GM23338 (cell line): Measurements from ENCODE around the gene CENPP. TPM values are rescaled to one million over a fixed set of nuclear protein-coding genes. Genes with fewer than 3 reads are reported as not detected.

ENCODE experiments used
- ATAC-seq: fragments of 200-7000 bp; cut with Tn5 transposase; 3 replicates; pipeline ENCODE4 v1.9.1; 2020
- DNase-seq: peaks from one replicate; pipeline ENCODE4 v3.0.0-alpha.2; 2015; ENCODE audit warnings: low spot score
- H2AFZ ChIP-seq: fragments of 200-600 bp; sonication (generic); 2 replicates; pipeline ENCODE4 v1.8.0; 2016; ENCODE audit warnings: antibody characterized with exemption, mild to moderate bottlenecking, moderate library complexity
- H3F3A ChIP-seq: fragments of 200-600 bp; sonication (generic); replicated peaks from 2 replicates; pipeline ENCODE4 v1.8.0; 2017; ENCODE audit warnings: antibody characterized with exemption, mixed run types, low read depth
- H3K27ac ChIP-seq: fragments of 200-600 bp; sonication (generic); 2 replicates; pipeline ENCODE4 v1.6.1; 2016; ENCODE audit warnings: low read depth
- H3K27me3 ChIP-seq: fragments of 200-600 bp; sonication (generic); 2 replicates; pipeline ENCODE4 v1.8.0; 2016; ENCODE audit warnings: mild to moderate bottlenecking, mixed run types, moderate library complexity; ENCODE audit not compliant: insufficient read depth
- H3K36me3 ChIP-seq: fragments of 200-600 bp; sonication (generic); 2 replicates; pipeline ENCODE4 v1.8.0; 2016; ENCODE audit warnings: mild to moderate bottlenecking; ENCODE audit not compliant: insufficient read depth
- H3K4me1 ChIP-seq: fragments of 200-600 bp; sonication (generic); 2 replicates; pipeline ENCODE4 v1.8.0; 2016; ENCODE audit warnings: mild to moderate bottlenecking, moderate library complexity; ENCODE audit not compliant: insufficient read depth
- H3K4me2 ChIP-seq: fragments of 200-600 bp; sonication (generic); 2 replicates; pipeline ENCODE4 v1.7.1; 2017; ENCODE audit warnings: mixed run types
- H3K4me3 ChIP-seq: fragments of 200-600 bp; sonication (generic); 2 replicates; pipeline ENCODE4 v1.6.1; 2016; ENCODE audit warnings: mixed run types
- H3K79me2 ChIP-seq: fragments of 200-600 bp; sonication (generic); replicated peaks from 2 replicates; pipeline ENCODE4 v1.8.0; 2017; ENCODE audit warnings: mild to moderate bottlenecking; ENCODE audit not compliant: insufficient read depth
- H3K9me2 ChIP-seq: fragments of 200-600 bp; sonication (generic); 2 replicates; pipeline ENCODE4 v1.8.0; 2017; ENCODE audit not compliant: insufficient read depth
- H4K20me1 ChIP-seq: fragments of 200-600 bp; sonication (generic); replicated peaks from 2 replicates; pipeline ENCODE4 v1.8.0; 2017; ENCODE audit warnings: mild to moderate bottlenecking; ENCODE audit not compliant: insufficient read depth
- H3K27ac Mint-ChIP-seq: 2 replicates; pipeline ENCODE4 v1.8.0; 2020; ENCODE audit warnings: inconsistent platforms, mild to moderate bottlenecking, moderate library complexity, mixed read lengths
- H3K27me3 Mint-ChIP-seq: 3 replicates; pipeline ENCODE4 v1.8.0; 2022; ENCODE audit warnings: low read depth, mild to moderate bottlenecking, moderate library complexity, mixed read lengths, inconsistent platforms; ENCODE audit not compliant: insufficient read depth, poor library complexity
- H3K36me3 Mint-ChIP-seq: 3 replicates; pipeline ENCODE4 v1.8.0; 2021; ENCODE audit warnings: low read depth, mild to moderate bottlenecking, inconsistent platforms, moderate library complexity, mixed read lengths
- H3K4me1 Mint-ChIP-seq: 3 replicates; pipeline ENCODE4 v1.8.0; 2020; ENCODE audit warnings: mild to moderate bottlenecking, inconsistent platforms, mixed read lengths
- H3K4me3 Mint-ChIP-seq: 3 replicates; pipeline ENCODE4 v1.8.0; 2021; ENCODE audit warnings: moderate library complexity, mild to moderate bottlenecking, inconsistent platforms, mixed read lengths
- H3K9me3 Mint-ChIP-seq: 3 replicates; pipeline ENCODE4 v1.8.0; 2020; ENCODE audit warnings: moderate library complexity, mild to moderate bottlenecking, inconsistent platforms, mixed read lengths
- ZNF331 ChIP-seq: fragments of 250-450 bp; sonication (Bioruptor Pico); IDR thresholded peaks from 2 replicates; pipeline ENCODE4 v1.5.0; 2020; ENCODE audit warnings: low read depth, mild to moderate bottlenecking, moderate library complexity
- polyA plus RNA-seq: library from polyadenylated mRNA; unstranded; fragments of >200 nt; fragmentation: Nextera tagmentation; extraction: Ambion mirVana; gene quantifications from 2 replicates; pipeline ENCODE4 v1.2.1, GENCODE V29; 2016
- total RNA-seq: library from RNA; depleted of rRNA; stranded (reverse); fragments of >200 nt; shearing (Covaris generic); gene quantifications from 2 replicates; pipeline ENCODE4 v1.2.3, GENCODE V29; 2014
- TF ChIP-seq, protein P1 (sequence below): fragments of 250-450 bp; sonication (Bioruptor Pico); IDR thresholded peaks from 2 replicates; pipeline ENCODE4 v1.5.0; 2020; ENCODE audit warnings: mild to moderate bottlenecking, moderate library complexity
- TF ChIP-seq, protein P2 (sequence below): IDR thresholded peaks from 2 replicates; pipeline ENCODE4 v1.6.1; 2016; ENCODE audit warnings: antibody characterized with exemption
- TF ChIP-seq, protein P3 (sequence below): IDR thresholded peaks from one replicate; pipeline ENCODE4 v1.6.1; 2018; ENCODE audit warnings: antibody characterized with exemption; ENCODE audit not compliant: unreplicated experiment

CENPP gene
- total and polyA plus RNA-seq, 2 experiments from 2014 or later, result 11.0 to 12.6 TPM

DNA sequence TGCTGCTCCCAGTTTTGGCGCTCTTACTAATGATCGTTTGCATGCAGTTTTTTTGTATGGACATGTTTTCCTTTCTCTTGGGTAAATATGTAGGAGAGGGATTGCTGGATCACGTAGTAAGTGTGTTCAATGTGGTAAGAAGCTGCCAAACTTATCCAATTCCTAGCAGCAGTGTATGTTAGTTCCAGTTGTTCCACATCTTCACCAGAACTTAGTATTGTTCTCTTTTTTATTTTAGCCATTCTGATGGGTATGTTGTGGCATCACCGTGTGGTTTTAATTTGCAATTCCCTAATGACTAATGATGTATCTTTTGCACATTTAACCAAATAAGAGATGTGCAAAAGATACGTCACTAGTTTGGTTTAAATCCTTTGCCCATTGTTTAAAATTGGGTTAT lies 278.2 kb downstream of the CENPP start:
- H3K9me2 ChIP-seq, result no peaks in the 10 kb centered on the region; the same call in 1 of the 2 replicates
- no peak for TF ChIP-seq ZNF331 (CRISPR knock-in tag)
- TF ChIP-seq, protein P1, sequence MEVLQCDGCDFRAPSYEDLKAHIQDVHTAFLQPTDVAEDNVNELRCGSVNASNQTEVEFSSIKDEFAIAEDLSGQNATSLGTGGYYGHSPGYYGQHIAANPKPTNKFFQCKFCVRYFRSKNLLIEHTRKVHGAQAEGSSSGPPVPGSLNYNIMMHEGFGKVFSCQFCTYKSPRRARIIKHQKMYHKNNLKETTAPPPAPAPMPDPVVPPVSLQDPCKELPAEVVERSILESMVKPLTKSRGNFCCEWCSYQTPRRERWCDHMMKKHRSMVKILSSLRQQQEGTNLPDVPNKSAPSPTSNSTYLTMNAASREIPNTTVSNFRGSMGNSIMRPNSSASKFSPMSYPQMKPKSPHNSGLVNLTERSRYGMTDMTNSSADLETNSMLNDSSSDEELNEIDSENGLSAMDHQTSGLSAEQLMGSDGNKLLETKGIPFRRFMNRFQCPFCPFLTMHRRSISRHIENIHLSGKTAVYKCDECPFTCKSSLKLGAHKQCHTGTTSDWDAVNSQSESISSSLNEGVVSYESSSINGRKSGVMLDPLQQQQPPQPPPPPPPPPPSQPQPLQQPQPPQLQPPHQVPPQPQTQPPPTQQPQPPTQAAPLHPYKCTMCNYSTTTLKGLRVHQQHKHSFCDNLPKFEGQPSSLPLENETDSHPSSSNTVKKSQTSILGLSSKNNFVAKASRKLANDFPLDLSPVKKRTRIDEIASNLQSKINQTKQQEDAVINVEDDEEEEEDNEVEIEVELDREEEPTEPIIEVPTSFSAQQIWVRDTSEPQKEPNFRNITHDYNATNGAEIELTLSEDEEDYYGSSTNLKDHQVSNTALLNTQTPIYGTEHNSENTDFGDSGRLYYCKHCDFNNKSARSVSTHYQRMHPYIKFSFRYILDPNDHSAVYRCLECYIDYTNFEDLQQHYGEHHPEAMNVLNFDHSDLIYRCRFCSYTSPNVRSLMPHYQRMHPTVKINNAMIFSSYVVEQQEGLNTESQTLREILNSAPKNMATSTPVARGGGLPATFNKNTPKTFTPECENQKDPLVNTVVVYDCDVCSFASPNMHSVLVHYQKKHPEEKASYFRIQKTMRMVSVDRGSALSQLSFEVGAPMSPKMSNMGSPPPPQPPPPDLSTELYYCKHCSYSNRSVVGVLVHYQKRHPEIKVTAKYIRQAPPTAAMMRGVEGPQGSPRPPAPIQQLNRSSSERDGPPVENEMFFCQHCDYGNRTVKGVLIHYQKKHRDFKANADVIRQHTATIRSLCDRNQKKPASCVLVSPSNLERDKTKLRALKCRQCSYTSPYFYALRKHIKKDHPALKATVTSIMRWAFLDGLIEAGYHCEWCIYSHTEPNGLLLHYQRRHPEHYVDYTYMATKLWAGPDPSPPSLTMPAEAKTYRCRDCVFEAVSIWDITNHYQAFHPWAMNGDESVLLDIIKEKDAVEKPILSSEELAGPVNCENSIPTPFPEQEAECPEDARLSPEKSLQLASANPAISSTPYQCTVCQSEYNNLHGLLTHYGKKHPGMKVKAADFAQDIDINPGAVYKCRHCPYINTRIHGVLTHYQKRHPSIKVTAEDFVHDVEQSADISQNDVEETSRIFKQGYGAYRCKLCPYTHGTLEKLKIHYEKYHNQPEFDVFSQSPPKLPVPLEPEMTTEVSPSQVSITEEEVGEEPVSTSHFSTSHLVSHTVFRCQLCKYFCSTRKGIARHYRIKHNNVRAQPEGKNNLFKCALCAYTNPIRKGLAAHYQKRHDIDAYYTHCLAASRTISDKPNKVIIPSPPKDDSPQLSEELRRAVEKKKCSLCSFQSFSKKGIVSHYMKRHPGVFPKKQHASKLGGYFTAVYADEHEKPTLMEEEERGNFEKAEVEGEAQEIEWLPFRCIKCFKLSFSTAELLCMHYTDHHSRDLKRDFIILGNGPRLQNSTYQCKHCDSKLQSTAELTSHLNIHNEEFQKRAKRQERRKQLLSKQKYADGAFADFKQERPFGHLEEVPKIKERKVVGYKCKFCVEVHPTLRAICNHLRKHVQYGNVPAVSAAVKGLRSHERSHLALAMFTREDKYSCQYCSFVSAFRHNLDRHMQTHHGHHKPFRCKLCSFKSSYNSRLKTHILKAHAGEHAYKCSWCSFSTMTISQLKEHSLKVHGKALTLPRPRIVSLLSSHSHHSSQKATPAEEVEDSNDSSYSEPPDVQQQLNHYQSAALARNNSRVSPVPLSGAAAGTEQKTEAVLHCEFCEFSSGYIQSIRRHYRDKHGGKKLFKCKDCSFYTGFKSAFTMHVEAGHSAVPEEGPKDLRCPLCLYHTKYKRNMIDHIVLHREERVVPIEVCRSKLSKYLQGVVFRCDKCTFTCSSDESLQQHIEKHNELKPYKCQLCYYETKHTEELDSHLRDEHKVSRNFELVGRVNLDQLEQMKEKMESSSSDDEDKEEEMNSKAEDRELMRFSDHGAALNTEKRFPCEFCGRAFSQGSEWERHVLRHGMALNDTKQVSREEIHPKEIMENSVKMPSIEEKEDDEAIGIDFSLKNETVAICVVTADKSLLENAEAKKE, result no peak
- Mint-ChIP-seq H3K4me3 (no peak overlapping the region), H3K4me1 (no peaks in the 10 kb centered on the region), H3K36me3 (peaks cover 9% of the 10 kb centered on the region), H3K27ac (no peak overlapping the region), H3K9me3 (peaks cover 21% of the 10 kb centered on the region), H3K27me3 (peaks cover 10% of the 10 kb centered on the region)
- H4K20me1 ChIP-seq, result no peaks in the 10 kb centered on the region
- no peak overlapping the region for H3K4me3 ChIP-seq
- no peaks in the 10 kb centered on the region for H3K4me1 ChIP-seq
- ATAC-seq (no peak), DNase-seq (no peak)
- H3K79me2 ChIP-seq, result no peaks in the 10 kb centered on the region
- H3K4me2 ChIP-seq, result no peak overlapping the region
- H3F3A ChIP-seq, result no peaks in the 10 kb centered on the region
- H3K27me3 ChIP-seq, result no peaks in the 10 kb centered on the region
- H3K27ac ChIP-seq, result no peak overlapping the region
- H2AFZ ChIP-seq, result no peak overlapping the region
- peaks cover 5% of the 10 kb centered on the region; the same call in 1 of the 2 replicates for H3K36me3 ChIP-seq

DNA sequence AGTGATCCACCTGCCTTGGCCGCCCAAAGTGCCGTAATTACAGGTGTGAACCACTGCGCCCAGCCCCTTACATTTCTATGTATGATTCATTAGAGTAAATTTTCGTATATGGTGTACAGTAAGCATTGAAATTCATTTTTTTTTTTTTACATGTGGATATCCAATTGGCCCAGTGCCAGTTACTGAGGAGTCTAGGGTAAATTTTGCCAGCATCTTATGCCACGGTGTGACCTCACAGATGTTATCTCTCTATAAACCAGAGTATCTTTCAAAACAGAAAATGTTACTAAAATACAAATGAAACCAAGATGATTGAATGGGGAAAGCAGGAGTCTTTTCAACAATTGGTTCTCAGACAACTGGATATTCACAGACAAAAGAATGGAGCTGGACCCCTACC lies 279.5 kb downstream of the CENPP start:
- no peak for ATAC-seq
- Histone ChIP-seq H3K4me2 (no peak overlapping the region), H3K4me3 (no peak overlapping the region), H3K79me2 (no peaks in the 10 kb centered on the region), H3K4me1 (no peaks in the 10 kb centered on the region), H3F3A (no peaks in the 10 kb centered on the region), H3K36me3 (peaks cover 5% of the 10 kb centered on the region; the same call in 1 of the 2 replicates), H3K27me3 (no peaks in the 10 kb centered on the region), H4K20me1 (no peaks in the 10 kb centered on the region), H2AFZ (no peak overlapping the region), H3K9me2 (no peaks in the 10 kb centered on the region; the same call in 1 of the 2 replicates), H3K27ac (no peak overlapping the region)
- Mint-ChIP-seq H3K36me3 (peaks cover 9% of the 10 kb centered on the region), H3K4me1 (no peaks in the 10 kb centered on the region), H3K4me3 (no peak overlapping the region), H3K27ac (no peak overlapping the region), H3K27me3 (peaks cover 10% of the 10 kb centered on the region), H3K9me3 (peaks cover 21% of the 10 kb centered on the region)
- DNase-seq, result no peak
- TF ChIP-seq, protein P2, sequence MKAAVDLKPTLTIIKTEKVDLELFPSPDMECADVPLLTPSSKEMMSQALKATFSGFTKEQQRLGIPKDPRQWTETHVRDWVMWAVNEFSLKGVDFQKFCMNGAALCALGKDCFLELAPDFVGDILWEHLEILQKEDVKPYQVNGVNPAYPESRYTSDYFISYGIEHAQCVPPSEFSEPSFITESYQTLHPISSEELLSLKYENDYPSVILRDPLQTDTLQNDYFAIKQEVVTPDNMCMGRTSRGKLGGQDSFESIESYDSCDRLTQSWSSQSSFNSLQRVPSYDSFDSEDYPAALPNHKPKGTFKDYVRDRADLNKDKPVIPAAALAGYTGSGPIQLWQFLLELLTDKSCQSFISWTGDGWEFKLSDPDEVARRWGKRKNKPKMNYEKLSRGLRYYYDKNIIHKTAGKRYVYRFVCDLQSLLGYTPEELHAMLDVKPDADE, result no peak
- TF ChIP-seq, protein P3, sequence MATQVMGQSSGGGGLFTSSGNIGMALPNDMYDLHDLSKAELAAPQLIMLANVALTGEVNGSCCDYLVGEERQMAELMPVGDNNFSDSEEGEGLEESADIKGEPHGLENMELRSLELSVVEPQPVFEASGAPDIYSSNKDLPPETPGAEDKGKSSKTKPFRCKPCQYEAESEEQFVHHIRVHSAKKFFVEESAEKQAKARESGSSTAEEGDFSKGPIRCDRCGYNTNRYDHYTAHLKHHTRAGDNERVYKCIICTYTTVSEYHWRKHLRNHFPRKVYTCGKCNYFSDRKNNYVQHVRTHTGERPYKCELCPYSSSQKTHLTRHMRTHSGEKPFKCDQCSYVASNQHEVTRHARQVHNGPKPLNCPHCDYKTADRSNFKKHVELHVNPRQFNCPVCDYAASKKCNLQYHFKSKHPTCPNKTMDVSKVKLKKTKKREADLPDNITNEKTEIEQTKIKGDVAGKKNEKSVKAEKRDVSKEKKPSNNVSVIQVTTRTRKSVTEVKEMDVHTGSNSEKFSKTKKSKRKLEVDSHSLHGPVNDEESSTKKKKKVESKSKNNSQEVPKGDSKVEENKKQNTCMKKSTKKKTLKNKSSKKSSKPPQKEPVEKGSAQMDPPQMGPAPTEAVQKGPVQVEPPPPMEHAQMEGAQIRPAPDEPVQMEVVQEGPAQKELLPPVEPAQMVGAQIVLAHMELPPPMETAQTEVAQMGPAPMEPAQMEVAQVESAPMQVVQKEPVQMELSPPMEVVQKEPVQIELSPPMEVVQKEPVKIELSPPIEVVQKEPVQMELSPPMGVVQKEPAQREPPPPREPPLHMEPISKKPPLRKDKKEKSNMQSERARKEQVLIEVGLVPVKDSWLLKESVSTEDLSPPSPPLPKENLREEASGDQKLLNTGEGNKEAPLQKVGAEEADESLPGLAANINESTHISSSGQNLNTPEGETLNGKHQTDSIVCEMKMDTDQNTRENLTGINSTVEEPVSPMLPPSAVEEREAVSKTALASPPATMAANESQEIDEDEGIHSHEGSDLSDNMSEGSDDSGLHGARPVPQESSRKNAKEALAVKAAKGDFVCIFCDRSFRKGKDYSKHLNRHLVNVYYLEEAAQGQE, result no peak
